ENCODE data around the gene WDR3.

Gene WDR3

GRCh38 chr1:117964290-117965038 is 34.9 kb downstream of the WDR3 start:
- ChIA-PET CTCF (interaction anchor here (1.0 kb wide), 1 partner anchor 12 kb away, joined by 4 read pairs; no protein-coding TSS in a partner anchor), POLR2A (no interaction called here)
- TF ChIP-seq, protein P1, sequence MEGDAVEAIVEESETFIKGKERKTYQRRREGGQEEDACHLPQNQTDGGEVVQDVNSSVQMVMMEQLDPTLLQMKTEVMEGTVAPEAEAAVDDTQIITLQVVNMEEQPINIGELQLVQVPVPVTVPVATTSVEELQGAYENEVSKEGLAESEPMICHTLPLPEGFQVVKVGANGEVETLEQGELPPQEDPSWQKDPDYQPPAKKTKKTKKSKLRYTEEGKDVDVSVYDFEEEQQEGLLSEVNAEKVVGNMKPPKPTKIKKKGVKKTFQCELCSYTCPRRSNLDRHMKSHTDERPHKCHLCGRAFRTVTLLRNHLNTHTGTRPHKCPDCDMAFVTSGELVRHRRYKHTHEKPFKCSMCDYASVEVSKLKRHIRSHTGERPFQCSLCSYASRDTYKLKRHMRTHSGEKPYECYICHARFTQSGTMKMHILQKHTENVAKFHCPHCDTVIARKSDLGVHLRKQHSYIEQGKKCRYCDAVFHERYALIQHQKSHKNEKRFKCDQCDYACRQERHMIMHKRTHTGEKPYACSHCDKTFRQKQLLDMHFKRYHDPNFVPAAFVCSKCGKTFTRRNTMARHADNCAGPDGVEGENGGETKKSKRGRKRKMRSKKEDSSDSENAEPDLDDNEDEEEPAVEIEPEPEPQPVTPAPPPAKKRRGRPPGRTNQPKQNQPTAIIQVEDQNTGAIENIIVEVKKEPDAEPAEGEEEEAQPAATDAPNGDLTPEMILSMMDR (IDR thresholded peaks at IDR 0.05; ENCODE audit: control extremely low read depth, extremely low read depth, low read depth, missing control alignments), result no peak
- no peak for DNase-seq (ENCODE audit: extremely low spot score)

DNA sequence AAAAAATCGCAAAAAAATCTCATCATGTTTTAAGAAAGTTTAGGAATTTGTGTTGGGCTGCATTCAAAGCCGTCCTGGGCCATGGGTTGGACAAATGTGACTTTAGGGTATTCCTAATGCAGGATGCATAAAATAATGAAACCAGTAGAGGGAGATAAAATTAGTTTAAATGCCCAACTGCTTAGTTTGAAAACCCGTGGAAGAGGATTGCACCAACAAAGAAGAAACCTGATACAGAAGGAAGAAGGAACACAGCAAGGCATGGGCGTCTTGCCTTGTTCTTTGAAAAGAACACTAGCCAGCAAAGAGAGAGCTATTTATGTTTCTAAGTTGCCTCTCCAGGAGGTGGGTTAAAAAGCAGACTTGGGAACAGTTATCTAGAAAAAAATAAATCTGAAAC is 37.9 kb downstream of the WDR3 start:
- DNase-seq (ENCODE audit: extremely low spot score), result no peak
- CTCF ChIA-PET, result interaction anchor here (1.4 kb wide), 1 partner anchor 9 kb away, joined by 4 read pairs; no protein-coding TSS in a partner anchor
- POLR2A ChIA-PET, result no interaction called here
- TF ChIP-seq, protein P1 (IDR thresholded peaks at IDR 0.05; ENCODE audit: control extremely low read depth, extremely low read depth, low read depth, missing control alignments), result no peak

DNA sequence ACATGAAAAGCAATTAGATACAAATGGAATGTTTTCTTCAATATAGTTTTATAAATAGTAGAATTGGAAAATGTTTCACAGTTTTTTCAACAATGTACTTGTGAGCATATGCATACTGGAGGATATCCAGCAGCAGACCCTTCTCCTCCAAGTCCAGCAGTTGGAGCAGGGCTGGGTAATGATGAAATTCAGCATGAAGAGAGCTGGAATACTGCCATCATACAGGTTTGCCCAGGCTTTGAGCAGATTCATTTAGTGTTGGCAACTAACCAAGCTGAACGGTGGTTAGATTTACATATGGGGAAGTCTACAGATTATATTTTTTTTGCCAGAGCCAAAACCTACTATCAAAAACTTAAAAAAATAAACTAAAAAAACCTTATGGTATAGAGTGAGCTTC is 38.3 kb downstream of the WDR3 start:
- ChIA-PET CTCF (interaction anchor here (1.4 kb wide), 1 partner anchor 9 kb away, joined by 4 read pairs; no protein-coding TSS in a partner anchor), POLR2A (no interaction called here)
- TF ChIP-seq, protein P1 (IDR thresholded peaks at IDR 0.05; ENCODE audit: control extremely low read depth, extremely low read depth, low read depth, missing control alignments), result no peak
- no peak for DNase-seq (ENCODE audit: extremely low spot score)

- CTCF ChIA-PET, result no interaction called here
- POLR2A ChIA-PET, result no interaction called here
These were observed 40.7 kb downstream of the WDR3 start for GRCh38 chr1:117970252-117970651.

DNA sequence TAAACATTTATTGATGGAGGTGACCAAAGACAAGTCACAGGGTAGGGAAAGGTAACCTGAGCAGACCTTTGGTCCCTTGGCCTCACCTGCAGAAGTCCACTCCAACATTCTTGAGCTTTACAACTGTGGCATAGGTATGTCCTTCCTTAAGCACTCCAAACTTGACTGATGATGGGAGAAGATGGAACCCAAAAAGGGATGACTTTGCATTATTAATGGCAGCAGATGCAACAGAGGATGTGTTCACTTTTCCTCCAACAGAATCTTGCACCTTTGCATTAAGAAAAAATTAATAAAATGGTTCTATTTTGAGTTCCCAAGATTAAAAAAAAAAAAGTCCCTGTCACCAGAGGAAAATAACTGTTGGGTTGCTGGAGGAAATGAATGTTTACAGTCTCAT is 42.2 kb downstream of the WDR3 start:
- TF ChIP-seq, protein P1 (IDR thresholded peaks at IDR 0.05; ENCODE audit: control extremely low read depth, extremely low read depth, low read depth, missing control alignments), result no peak
- ChIA-PET CTCF (no interaction called here), POLR2A (no interaction called here)
- no peak for DNase-seq (ENCODE audit: extremely low spot score)

More at GRCh38 chr1:117970252-117970651, 40.7 kb downstream of the WDR3 start:
- TF ChIP-seq, protein P1 (IDR thresholded peaks at IDR 0.05; ENCODE audit: control extremely low read depth, extremely low read depth, low read depth, missing control alignments), result no peak
- no peak for DNase-seq (ENCODE audit: extremely low spot score)

- CTCF ChIA-PET, result interaction anchor here (0.8 to 1.4 kb wide), 5 partner anchors 9 to 81 kb away, joined by 3 to 4 read pairs (median 4); no protein-coding TSS in a partner anchor
- TF ChIP-seq, protein P1 (IDR thresholded peaks at IDR 0.05; ENCODE audit: control extremely low read depth, extremely low read depth, low read depth, missing control alignments), result no peak
- POLR2A ChIA-PET, result no interaction called here
- DNase-seq (ENCODE audit: extremely low spot score), result no peak
These were observed 46.8 kb downstream of the WDR3 start for GRCh38 chr1:117976381-117976780.

Data from GM10248 (cell line).